A673 (cell line): ENCODE data around the gene YPEL2. TPM values are rescaled to one million over a fixed set of nuclear protein-coding genes. Genes with fewer than 3 reads are reported as not detected.

Experiments used
- BruUV-seq: library from RNA; stranded (reverse); fragments of 400-500 nt; replicated peaks from 2 replicates; lab custom pipeline; 2021; lab: Mats Ljungman, UMichigan
- CTCF ChIA-PET: fragments of 300-600 bp; sonication (Branson Sonifier 250); formaldehyde crosslinking; loops from one replicate; lab custom pipeline; 2022; ENCODE audit warnings: antibody characterized with exemption; lab: Charles Lee
- POLR2A ChIA-PET: fragments of 300-600 bp; sonication (Branson Sonifier 250); formaldehyde crosslinking; loops from one replicate; lab custom pipeline; 2022; ENCODE audit warnings: antibody characterized with exemption; ENCODE audit not compliant: low non-redundant PET; lab: Charles Lee
- DNase-seq: peaks from one replicate; pipeline ENCODE4 v3.0.0-alpha.2; 2015; ENCODE audit warnings: low spot score
- H3K27ac ChIP-seq: fragments of 200-600 bp; sonication (generic); 2 replicates; pipeline ENCODE4 v1.5.1; 2016; ENCODE audit warnings: mixed run types, low read depth, mild to moderate bottlenecking, mixed read lengths, antibody characterized with exemption, low read length; ENCODE audit not compliant: poor library complexity, severe bottlenecking
- H3K27me3 ChIP-seq: fragments of 200-600 bp; sonication (generic); replicated peaks from 2 replicates; pipeline ENCODE4 v1.6.1; 2017; ENCODE audit warnings: mixed run types, low read depth, mild to moderate bottlenecking, mixed read lengths, antibody characterized with exemption, low read length; ENCODE audit not compliant: insufficient read depth, poor library complexity
- H3K36me3 ChIP-seq: fragments of 200-600 bp; sonication (generic); 2 replicates; pipeline ENCODE4 v1.6.1; 2016; ENCODE audit warnings: mixed run types, mild to moderate bottlenecking, mixed read lengths, antibody characterized with exemption, low read length; ENCODE audit not compliant: insufficient read depth, poor library complexity, severe bottlenecking
- H3K4me1 ChIP-seq: fragments of 200-600 bp; sonication (generic); 2 replicates; pipeline ENCODE4 v1.6.1; 2017; ENCODE audit warnings: mixed run types, mild to moderate bottlenecking, mixed read lengths, antibody characterized with exemption, low read length; ENCODE audit not compliant: insufficient read depth, poor library complexity, severe bottlenecking
- H3K4me3 ChIP-seq: fragments of 200-600 bp; sonication (generic); 2 replicates; pipeline ENCODE4 v1.5.1; 2016; ENCODE audit warnings: low read depth, mixed run types, mild to moderate bottlenecking, mixed read lengths, low read length; ENCODE audit not compliant: poor library complexity, severe bottlenecking
- H3K9me3 ChIP-seq: fragments of 200-600 bp; sonication (generic); 2 replicates; pipeline ENCODE4 v1.6.1; 2016; ENCODE audit warnings: mixed run types, low read depth, mild to moderate bottlenecking, mixed read lengths, antibody characterized with exemption, low read length; ENCODE audit not compliant: poor library complexity, severe bottlenecking
- CTCF ChIP-seq: fragments of 300-800, 200-600 bp; sonication (generic); conservative IDR thresholded peaks from 2 replicates; pipeline ENCODE4 v1.5.1; 2017; ENCODE audit warnings: low read depth, mild to moderate bottlenecking, antibody characterized with exemption, low read length, moderate library complexity, mixed read lengths
- EZH2 ChIP-seq: fragments of 200-600 bp; sonication (generic); IDR thresholded peaks from 2 replicates; pipeline ENCODE4 v1.6.1; 2017; ENCODE audit warnings: borderline replicate concordance, low read depth, mild to moderate bottlenecking, mixed read lengths, antibody characterized with exemption, low read length; ENCODE audit not compliant: poor library complexity, severe bottlenecking
- intact Hi-C: fragments of 100-400 bp; cut with micrococcal nuclease; formaldehyde crosslinking; loops from one replicate; pipeline ENCODE4 v1.10.0; 2022; ENCODE audit not compliant: unreplicated experiment
- total RNA-seq: library from RNA; stranded (reverse); gene quantifications from 2 replicates; pipeline ENCODE4 v1.2.3, GENCODE V29; 2021

YPEL2 gene
- total RNA-seq, 1 experiment from 2014 or later, result 0.60 TPM

- H3K36me3 ChIP-seq, result no peaks in the 10 kb centered on the region
- H3K9me3 ChIP-seq, result no peaks in the 10 kb centered on the region
- H3K4me3 ChIP-seq, result no peak overlapping the region
- intact Hi-C loops, result no loop called here
- CTCF ChIA-PET, result no interaction called here
- no peak for TF ChIP-seq CTCF
- TF ChIP-seq EZH2, result no peak
- no peak for DNase-seq
- POLR2A ChIA-PET, result no interaction called here
- no peaks in the 10 kb centered on the region for H3K4me1 ChIP-seq
- no TSS peak for BruUV-seq
- no peaks in the 10 kb centered on the region for H3K27me3 ChIP-seq
- H3K27ac ChIP-seq, result no peak overlapping the region
Measured at GRCh38 chr17:59400858-59401257, 69.4 kb downstream of the YPEL2 start.

- Histone ChIP-seq H3K27ac (no peak overlapping the region), H3K9me3 (no peaks in the 10 kb centered on the region), H3K4me3 (no peak overlapping the region), H3K4me1 (no peaks in the 10 kb centered on the region), H3K36me3 (no peaks in the 10 kb centered on the region), H3K27me3 (no peaks in the 10 kb centered on the region)
- CTCF ChIA-PET, result no interaction called here
- BruUV-seq, result no TSS peak
- POLR2A ChIA-PET, result no interaction called here
- TF ChIP-seq EZH2, result no peak
- no peak for TF ChIP-seq CTCF
- intact Hi-C loops, result no loop called here
- no peak for DNase-seq
Measured at GRCh38 chr17:59401274-59401673, 69.8 kb downstream of the YPEL2 start.

GRCh38 chr17:59401725-59402124 lies 70.3 kb downstream of the YPEL2 start:
- no peak for TF ChIP-seq EZH2
- TF ChIP-seq CTCF, result no peak
- POLR2A ChIA-PET, result no interaction called here
- intact Hi-C loops, result no loop called here
- no peak for DNase-seq
- Histone ChIP-seq H3K27ac (no peak overlapping the region), H3K4me1 (no peaks in the 10 kb centered on the region), H3K4me3 (no peak overlapping the region), H3K9me3 (no peaks in the 10 kb centered on the region), H3K36me3 (no peaks in the 10 kb centered on the region), H3K27me3 (no peaks in the 10 kb centered on the region)
- no TSS peak for BruUV-seq
- CTCF ChIA-PET, result no interaction called here
